ENCODE data around the gene DNAJB4.

DNAJB4 gene

GRCh38 chr1:78032996-78033796 lies 28.5 kb downstream of the DNAJB4 start:
- no peak overlapping the region for H3K4me3 ChIP-seq
- peak overlapping the region in 9 of 21 experiments; percentile 13 to 78 (median 44) for H3K27ac ChIP-seq

- Histone ChIP-seq H3K27ac (peak overlapping the region in 10 of 21 experiments; percentile 9 to 78 (median 44)), H3K4me3 (no peak overlapping the region)
Measured at GRCh38 chr1:78033797-78034172, 29.0 kb downstream of the DNAJB4 start.

GRCh38 chr1:78035121-78035520 lies 30.4 kb downstream of the DNAJB4 start:
- no peak overlapping the region for H3K27ac ChIP-seq
- H3K4me3 ChIP-seq: no peak overlapping the region

- no peak overlapping the region for H3K4me3 ChIP-seq
- no peak overlapping the region for H3K27ac ChIP-seq
Measured at GRCh38 chr1:78036450-78036849, 31.7 kb downstream of the DNAJB4 start.

GRCh38 chr1:78038071-78038470 lies 33.3 kb downstream of the DNAJB4 start:
- no peak overlapping the region for H3K4me3 ChIP-seq
- H3K27ac ChIP-seq: peak overlapping the region in 1 of 21 experiments; percentile 45

GRCh38 chr1:78038491-78038939 lies 33.8 kb downstream of the DNAJB4 start:
- peak overlapping the region in 1 of 21 experiments; percentile 45 for H3K27ac ChIP-seq
- H3K4me3 ChIP-seq: no peak overlapping the region

- no peak overlapping the region for H3K27ac ChIP-seq
- H3K4me3 ChIP-seq: no peak overlapping the region
Measured at GRCh38 chr1:78040484-78041089, 35.8 kb downstream of the DNAJB4 start.

GRCh38 chr1:78043436-78043835 lies 38.7 kb downstream of the DNAJB4 start:
- Histone ChIP-seq H3K4me3 (no peak overlapping the region), H3K27ac (no peak overlapping the region)

- Histone ChIP-seq H3K27ac (peak overlapping the region in 9 of 21 experiments; percentile 26 to 84 (median 72)), H3K4me3 (peak overlapping the region in 6 of 7 experiments; percentile 44 to 68 (median 55))
Measured at GRCh38 chr1:78044796-78045562, 40.2 kb downstream of the DNAJB4 start.

GRCh38 chr1:78045563-78045925 lies 40.8 kb downstream of the DNAJB4 start:
- Histone ChIP-seq H3K4me3 (peak overlapping the region; percentile 44 to 68 (median 55)), H3K27ac (peak overlapping the region in 17 of 21 experiments; percentile 12 to 84 (median 62))

- Histone ChIP-seq H3K4me3 (peak within 1 kb of the TSS; percentile 44 to 68 (median 55)), H3K27ac (peak within 1 kb of the TSS in 19 of 21 experiments; percentile 7 to 84 (median 55))
Measured at GRCh38 chr1:78045926-78046778, 41.4 kb downstream of the DNAJB4 start, which contains the start of gene GIPC2. Gene GIPC2, plus strand, starts transcription at chr1:78045966. Its CDS starts 129 bp downstream, at chr1:78046095.

GRCh38 chr1:78047106-78047505 lies 42.4 kb downstream of the DNAJB4 start:
- H3K27ac ChIP-seq: peak overlapping the region in 4 of 21 experiments; percentile 10 to 84 (median 64)
- peak overlapping the region in 3 of 7 experiments; percentile 55 to 56 (median 55) for H3K4me3 ChIP-seq

GRCh38 chr1:78047631-78048030 lies 42.9 kb downstream of the DNAJB4 start:
- H3K4me3 ChIP-seq: no peak overlapping the region

GRCh38 chr1:78048446-78048845 lies 43.7 kb downstream of the DNAJB4 start:
- no peak overlapping the region for H3K27ac ChIP-seq
- H3K4me3 ChIP-seq: no peak overlapping the region

More at GRCh38 chr1:78047631-78048030, 42.9 kb downstream of the DNAJB4 start:
- H3K27ac ChIP-seq: peak overlapping the region in 2 of 21 experiments; percentile 10 to 23

- H3K4me3 ChIP-seq: no peak overlapping the region
- no peak overlapping the region for H3K27ac ChIP-seq
Measured at GRCh38 chr1:78049396-78049795, 44.7 kb downstream of the DNAJB4 start.

GRCh38 chr1:78051005-78051404 lies 46.3 kb downstream of the DNAJB4 start:
- H3K27ac ChIP-seq: no peak overlapping the region
- H3K4me3 ChIP-seq: no peak overlapping the region

- H3K27ac ChIP-seq: no peak overlapping the region
- no peak overlapping the region for H3K4me3 ChIP-seq
Measured at GRCh38 chr1:78052685-78053405, 48.1 kb downstream of the DNAJB4 start.

GRCh38 chr1:78053498-78053897 lies 48.8 kb downstream of the DNAJB4 start:
- Histone ChIP-seq H3K4me3 (no peak overlapping the region), H3K27ac (no peak overlapping the region)

All from skin epidermis (tissue), 12 donors.